DMS79 (cell line): ENCODE measurements around the gene MS4A3.
"Not testable (repeated sequence)": the region's sequence is repeated elsewhere in the genome, so short reads cannot be mapped to it uniquely, and the experiment has no call there.

Source experiments
- DNase-seq: peaks from one replicate; lab custom pipeline; 2025; lab: John Stamatoyannopoulos, UW

The MS4A3 gene

DNA sequence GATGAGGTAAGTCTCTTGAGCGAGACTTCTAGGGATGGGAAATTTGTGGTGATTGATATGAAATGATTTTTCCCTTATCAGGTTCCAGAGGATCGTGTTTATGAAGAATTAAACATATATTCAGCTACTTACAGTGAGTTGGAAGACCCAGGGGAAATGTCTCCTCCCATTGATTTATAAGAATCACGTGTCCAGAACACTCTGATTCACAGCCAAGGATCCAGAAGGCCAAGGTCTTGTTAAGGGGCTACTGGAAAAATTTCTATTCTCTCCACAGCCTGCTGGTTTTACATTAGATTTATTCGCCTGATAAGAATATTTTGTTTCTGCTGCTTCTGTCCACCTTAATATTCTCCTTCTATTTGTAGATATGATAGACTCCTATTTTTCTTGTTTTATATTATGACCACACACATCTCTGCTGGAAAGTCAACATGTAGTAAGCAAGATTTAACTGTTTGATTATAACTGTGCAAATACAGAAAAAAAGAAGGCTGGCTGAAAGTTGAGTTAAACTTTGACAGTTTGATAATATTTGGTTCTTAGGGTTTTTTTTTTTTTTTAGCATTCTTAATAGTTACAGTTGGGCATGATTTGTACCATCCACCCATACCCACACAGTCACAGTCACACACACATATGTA is 39.1 kb downstream of the MS4A3 start:
- no peak for DNase-seq

DNA sequence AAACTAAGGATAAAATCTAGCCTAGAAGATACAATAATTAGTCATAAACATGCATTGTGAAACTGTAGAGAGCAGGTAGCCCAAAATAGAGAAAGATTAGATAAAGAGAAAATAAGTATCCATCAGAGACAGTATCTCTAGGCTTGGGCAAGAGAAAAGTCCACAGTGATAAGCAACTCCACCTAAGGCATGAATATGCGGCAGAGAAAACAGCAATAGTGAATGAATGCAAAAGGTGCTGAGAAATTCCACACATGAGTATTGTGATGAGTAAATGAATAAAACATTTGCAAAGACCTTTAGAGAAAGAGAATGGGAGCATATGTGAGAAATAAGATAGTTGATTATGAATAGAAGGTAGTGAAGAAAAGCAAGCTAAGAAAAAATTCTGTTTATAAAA is 40.7 kb downstream of the MS4A3 start:
- DNase-seq, result no peak

- DNase-seq, result no peak
These were observed 42.0 kb downstream of the MS4A3 start for GRCh38 chr11:60098508-60098907.

GRCh38 chr11:60100516-60100915 is 44.1 kb downstream of the MS4A3 start:
- no peak for DNase-seq

DNA sequence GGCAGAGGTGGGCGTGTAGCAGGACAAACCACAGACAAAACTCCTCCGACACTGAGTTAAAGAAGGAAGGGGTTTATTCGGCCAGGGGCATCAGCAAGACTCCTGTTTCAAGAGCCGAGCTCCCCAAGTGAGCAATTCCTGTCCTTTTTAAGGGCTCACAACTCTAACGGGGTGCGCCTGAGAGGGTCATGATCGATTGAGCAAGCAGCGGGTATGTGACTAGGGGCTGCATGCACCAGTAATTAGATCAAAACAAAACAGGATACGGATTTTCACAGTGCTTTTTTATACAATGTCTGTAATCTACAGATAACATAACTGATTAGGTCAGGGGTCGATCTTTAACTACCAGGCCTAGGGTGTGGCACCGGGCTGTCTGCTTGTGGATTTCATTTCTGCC is 44.9 kb downstream of the MS4A3 start:
- DNase-seq, result not testable (repeated sequence)

GRCh38 chr11:60104471-60105115 is 48.1 kb downstream of the MS4A3 start:
- DNase-seq, result not testable (repeated sequence)

DNA sequence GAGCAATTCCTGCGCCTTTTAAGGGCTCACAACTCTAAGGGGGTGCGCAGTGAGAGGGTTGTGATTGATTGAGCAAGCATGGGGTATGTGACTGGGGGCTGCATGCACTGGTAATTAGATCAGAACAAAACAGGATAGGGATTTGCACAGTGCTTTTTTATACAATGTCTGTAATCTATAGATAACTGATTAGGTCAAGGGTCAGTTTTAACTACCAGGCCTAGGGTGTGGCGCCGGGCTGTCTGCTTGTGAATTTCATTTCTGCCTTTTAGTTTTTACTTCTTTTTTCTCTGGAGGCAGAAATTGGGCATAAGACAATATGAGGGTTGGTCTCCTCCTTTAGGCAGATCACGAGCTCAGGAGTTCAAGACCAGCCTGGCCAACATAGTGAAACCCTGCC is 52.2 kb downstream of the MS4A3 start:
- not testable (repeated sequence) for DNase-seq

DNA sequence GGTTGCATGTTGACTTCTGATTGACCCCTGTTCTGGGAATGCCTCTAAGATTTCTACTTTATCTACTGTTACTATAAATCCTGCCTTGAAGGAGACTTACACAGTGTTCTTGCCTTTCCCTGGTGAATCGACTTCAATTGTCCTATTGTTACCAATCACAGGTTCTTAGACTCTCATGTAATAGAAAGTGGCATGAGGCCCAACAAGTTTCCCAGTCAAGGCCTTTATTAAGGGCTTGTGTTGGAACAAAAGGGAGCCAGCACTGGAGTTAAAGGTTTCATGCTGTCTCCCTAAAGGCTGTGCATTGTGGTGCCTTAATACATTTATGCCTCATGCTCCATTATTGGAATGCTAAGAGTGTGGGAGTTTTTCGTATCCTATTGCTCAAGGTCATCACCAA is 55.3 kb downstream of the MS4A3 start:
- DNase-seq, result no peak

- no peak for DNase-seq
These were observed 60.7 kb downstream of the MS4A3 start for GRCh38 chr11:60116996-60117790.

DNA sequence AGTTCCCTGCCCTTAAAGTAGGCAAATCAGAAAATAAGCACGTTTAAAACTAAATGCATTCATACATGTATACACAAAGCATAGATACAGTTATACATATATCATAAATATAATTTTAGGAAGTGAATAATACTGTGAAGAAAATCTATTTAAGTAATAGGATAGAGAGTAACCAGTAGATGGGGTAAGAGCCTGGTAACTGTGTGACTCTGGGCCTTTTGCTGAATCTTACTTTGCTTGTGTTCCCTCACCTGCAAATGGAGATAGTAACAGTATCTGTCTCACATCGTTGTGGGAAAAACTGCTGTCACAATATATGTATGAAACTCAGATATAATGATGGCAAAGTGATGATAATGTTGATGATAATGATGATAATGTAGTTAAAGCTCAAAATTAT is 61.9 kb downstream of the MS4A3 start:
- DNase-seq, result no peak

- no peak for DNase-seq
These were observed 63.2 kb downstream of the MS4A3 start for GRCh38 chr11:60119710-60120109.
